NCI-H748 (cell line): ENCODE results near the gene STK31.
"Not testable (repeated sequence)": the region's sequence is repeated elsewhere in the genome, so short reads cannot be mapped to it uniquely, and the experiment has no call there.

ENCODE experiments used
- DNase-seq: peaks from one replicate; lab custom pipeline; 2025; ENCODE audit not compliant: unreplicated experiment; lab: John Stamatoyannopoulos, UW

STK31 gene

DNA sequence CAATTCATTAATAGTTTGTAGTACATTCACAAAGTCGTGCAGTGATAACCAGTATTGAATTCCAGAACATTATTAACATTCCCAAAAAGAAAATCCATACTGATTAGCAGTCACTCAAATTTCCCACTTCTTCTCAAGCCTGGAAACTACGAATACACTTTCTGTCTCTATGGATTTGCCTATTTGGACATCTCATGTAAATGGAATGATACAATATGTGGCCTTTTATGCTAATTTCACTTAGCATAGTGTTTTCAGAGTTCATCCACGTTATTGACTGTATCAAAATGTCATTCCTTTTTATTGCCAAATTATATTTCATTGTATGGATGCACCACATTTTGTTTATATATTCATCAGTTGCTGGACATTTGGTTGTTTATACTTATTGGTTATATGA lies 78.8 kb downstream of the STK31 start:
- DNase-seq = no peak

DNA sequence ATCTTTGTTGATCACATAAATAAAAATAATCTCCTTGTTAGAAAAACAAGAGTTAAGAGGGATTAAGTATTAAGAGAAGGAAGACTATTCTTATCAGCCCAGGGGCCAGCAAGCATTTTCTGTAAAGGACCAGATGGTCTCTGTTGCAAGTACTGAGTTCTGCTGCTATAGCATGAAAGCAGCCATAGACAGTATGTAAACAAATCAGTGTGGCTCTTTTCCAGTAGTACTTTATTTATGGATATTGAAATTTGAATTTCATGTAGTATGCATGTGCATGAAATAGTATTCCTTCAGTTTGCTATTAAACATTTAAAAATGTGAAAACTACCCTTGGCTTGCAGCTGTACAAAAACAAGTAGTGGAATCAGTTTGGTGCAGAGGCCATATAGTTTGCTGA lies 81.7 kb downstream of the STK31 start:
- DNase-seq = no peak

GRCh38 chr7:23802720-23803397 lies 92.8 kb downstream of the STK31 start:
- peak; percentile 24 for DNase-seq

DNA sequence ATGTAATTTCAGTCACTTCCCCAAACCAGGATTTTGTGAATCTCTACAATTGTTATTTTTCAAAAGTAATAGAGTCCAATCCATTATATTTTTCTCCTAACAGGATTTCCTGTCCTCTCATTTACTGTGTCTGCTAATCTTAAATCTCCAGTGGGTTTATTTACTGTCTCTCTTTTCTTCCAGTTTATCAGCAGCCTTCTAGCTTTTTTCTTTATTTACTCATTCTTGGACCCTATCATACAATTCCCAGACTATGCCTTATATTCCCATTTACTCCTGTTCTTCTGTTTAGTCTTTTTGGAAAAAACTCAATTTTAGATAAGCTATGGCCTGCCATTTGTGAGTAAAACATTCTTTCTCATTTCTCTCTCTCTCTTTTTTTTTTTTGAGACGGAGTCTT lies 94.7 kb downstream of the STK31 start:
- DNase-seq = no peak

- no peak for DNase-seq
Observed at GRCh38 chr7:23808421-23808820, 98.4 kb downstream of the STK31 start.

DNA sequence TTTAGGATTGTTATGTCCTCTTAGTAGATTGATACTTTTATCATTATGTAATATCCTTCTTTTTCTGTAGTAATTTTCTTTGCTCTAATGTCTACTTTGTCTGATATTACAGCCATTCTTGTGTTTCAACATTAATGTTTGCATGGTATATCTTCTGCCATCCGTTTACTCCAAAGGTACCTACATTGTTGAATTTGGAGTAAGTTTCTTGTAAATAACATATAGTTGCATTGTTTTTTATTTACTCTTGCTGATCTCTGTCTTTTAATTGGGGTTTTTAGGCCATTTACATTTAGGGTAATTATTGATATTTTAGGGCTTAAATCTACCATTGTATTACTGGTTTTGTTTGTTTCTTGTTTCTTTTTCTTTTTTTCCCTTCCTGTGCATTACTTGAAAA lies 100.1 kb downstream of the STK31 start:
- no peak for DNase-seq

DNA sequence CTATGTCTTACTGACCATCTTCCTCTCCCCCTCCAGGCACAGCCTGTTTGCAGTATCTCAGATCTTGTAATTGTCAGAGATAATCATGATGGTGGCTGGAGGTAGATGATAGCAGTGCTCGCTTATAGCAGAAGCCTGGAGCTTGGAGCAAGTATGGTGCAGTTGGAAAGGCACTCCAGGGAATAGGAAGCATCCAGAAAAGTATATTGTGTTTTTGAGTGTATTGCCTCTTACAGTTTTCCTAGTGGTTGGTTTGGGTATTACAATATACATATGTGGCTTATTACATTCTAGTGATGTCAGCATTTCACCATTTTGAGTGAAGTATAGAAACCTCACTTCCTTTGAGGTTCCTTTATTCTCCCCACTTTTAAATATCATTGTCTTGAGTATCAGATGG lies 101.5 kb downstream of the STK31 start:
- DNase-seq = no peak

DNA sequence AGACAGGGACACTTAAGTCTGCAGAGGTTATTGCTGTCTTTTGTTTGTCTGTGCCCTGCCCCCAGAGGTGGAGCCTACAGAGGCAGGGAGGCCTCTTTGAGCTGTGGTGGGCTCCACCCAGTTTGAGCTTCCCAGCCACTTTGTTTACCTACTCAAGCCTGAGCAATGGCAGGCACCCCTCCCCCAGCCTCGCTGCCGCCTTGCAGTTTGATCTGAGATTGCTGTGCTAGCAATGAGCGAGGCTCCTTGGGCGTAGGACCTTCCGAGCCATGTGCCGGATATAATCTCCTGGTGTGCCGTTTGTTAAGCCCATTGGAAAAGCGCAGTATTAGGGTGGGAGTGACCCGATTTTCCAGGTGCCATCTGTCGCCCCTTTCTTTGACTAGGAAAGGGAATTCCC lies 118.1 kb downstream of the STK31 start:
- DNase-seq = not testable (repeated sequence)

- not testable (repeated sequence) for DNase-seq
Observed at GRCh38 chr7:23832733-23833132, 122.7 kb downstream of the STK31 start.

GRCh38 chr7:23833405-23833804 lies 123.4 kb downstream of the STK31 start:
- no peak for DNase-seq

DNA sequence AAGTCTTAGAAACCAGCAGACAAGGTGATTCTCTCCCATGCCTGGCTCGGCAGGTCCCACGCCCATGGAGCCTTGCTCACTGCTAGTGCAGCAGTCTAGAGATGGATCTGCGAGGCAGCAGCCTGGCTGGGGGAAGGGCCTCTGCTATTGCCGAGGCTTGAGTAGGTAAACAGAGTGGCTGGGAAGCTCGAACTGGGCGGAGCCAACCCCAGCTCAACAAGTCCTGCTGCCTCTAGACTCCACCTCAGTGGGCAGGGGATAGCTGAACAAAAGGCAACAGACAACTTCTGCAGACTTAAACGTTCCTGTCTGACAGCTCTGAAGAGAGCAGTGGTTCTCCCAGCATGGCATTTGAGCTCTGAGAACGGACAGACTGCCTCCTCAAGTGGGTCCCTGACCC lies 134.8 kb downstream of the STK31 start:
- peak; percentile 73 for DNase-seq

- DNase-seq = no peak
Observed at GRCh38 chr7:23852135-23852534, 142.1 kb downstream of the STK31 start.

- no peak for DNase-seq
Observed at GRCh38 chr7:23852988-23853387, 143.0 kb downstream of the STK31 start.

DNA sequence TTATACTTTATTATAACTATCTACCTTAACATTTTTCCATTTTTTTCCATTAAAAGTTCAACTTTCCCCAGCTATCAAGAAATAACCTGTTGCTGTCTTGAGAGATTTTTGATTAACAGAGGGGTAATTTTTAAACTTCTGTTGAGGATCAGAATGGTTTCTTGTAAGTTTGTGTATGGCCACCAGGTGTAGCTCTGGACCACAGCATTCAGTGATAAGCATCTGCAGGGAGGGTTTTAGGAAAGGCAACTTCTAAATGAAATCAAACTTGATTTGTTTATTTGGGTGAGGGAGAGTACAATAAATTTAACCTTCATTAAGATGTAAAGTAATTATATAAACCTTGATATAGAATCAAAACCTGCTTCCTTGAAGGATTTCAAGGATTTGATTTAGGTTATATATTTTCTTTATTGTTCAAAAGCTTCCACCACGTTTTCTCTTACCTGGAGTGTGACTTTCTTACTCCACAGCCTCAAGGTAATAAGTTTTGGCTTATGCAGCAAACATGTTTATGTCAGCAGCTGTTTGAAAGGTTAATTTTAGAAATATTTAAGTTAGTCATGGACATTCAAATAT lies 153.3 kb downstream of the STK31 start:
- DNase-seq = peak; percentile 64

DNA sequence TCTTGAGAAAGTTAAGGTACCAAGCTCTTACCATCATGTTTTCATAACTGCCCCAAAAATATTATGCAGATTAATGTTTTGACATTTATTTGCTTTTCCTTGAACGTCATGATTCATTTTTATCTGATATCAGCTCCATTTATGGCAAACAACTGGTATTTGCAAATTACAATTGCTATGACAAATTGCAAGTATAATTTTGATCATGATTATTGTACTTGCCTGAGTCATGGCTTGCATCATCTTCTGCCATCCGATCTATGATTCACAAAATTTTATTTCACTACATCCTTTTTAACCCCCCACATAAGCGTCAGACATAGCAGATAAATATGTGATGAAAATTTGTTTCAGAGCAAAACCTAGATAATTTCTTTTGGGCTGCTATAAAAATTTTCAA lies 155.0 kb downstream of the STK31 start:
- no peak for DNase-seq

- no peak for DNase-seq
Observed at GRCh38 chr7:23873306-23873705, 163.3 kb downstream of the STK31 start.

GRCh38 chr7:23876526-23876925 lies 166.5 kb downstream of the STK31 start:
- DNase-seq = not testable (repeated sequence)
